ENCODE data around the gene LRTM2. TPM values are rescaled to one million over a fixed set of nuclear protein-coding genes. Genes with fewer than 3 reads are reported as not detected.

The LRTM2 gene
- total and polyA plus RNA-seq, 9 of the 15 experiments (the other 6 are each of a cell fraction or from before 2014, with no cell fraction given) = 0.09 TPM; not detected in 8

DNA sequence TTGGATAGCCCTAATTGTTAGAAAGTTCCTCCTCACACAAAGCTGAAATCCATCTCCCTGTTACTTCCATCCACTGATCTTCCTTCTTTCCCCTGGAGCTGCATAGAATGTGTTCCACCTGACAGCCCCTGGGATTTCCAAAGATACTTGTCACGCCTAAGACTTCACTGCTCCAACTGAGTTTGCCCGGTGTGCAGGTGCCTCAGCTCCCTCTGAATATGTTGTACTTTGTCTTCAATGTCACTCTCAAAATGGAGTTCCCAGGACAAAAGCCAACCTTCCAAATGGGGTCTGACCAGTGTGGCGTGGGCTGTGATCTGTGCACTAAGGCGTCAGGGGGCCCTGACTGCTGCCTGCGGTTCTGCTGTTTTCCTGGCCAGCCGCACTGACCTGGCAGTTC, 55.2 kb downstream of the LRTM2 start:
- CTCF ChIA-PET (ENCODE audit: low intra/inter-chr PET ratio) = no interaction called here

DNA sequence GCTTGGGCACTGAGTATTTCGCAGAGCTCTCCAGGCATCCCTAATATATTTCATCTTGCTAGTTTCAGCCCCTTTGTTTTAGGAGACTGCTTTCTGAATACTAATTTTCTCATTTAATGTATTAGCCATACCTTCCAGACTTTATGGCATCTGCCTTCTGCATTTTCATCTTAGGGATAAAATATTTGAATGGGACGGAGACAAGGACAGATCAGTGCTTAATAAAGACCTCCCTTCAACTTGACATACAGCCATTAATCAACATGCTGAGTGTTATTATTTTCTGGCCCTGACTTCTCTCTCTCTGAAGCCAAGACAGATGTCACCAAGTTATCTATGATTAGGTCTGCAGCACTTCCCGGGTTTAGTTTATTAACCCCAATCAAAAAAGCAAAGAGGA, 55.7 kb downstream of the LRTM2 start:
- no peaks in the 10 kb centered on the region for H3K9me1 ChIP-seq (ENCODE audit: control insufficient read depth, insufficient read depth, low read length)
- ChIA-PET POLR2A (no interaction called here), CTCF (ENCODE audit: low intra/inter-chr PET ratio) (no interaction called here)
- BruUV-seq (replicated peaks) = no TSS peak
- DNase-seq (ENCODE audit: extremely low read depth in 1 of 4, low spot score in 3 of 4) (no peak), FAIRE-seq (no peak), ATAC-seq (no peak)
- H3K27ac ChIP-seq (ENCODE audit: extremely low read depth, low read depth, low read length) = no peak overlapping the region
- H3K27me3 ChIP-seq (ENCODE audit: control insufficient read depth in 2 of 2, insufficient read depth in 2 of 2, low read length in 2 of 2) = peaks cover 2 to 28% of the 10 kb centered on the region in 2 experiments; a peak in 3 of 5 replicates
- no peaks in the 10 kb centered on the region; the same call in 1 of the 2 replicates for H4K20me1 ChIP-seq (replicated peaks; ENCODE audit: control insufficient read depth, insufficient read depth, low read length)
- no peak overlapping the region for H3K4me3 ChIP-seq
- no peaks in the 10 kb centered on the region for H3K79me2 ChIP-seq (ENCODE audit: control insufficient read depth, insufficient read depth, low read length)
- in situ Hi-C loops (cut with MboI) = no loop called here
- no peaks in the 10 kb centered on the region for H3K36me3 ChIP-seq (ENCODE audit: control insufficient read depth, insufficient read depth, low read length)
- H3K4me1 ChIP-seq (replicated peaks in 1 of 2; ENCODE audit: control insufficient read depth in 2 of 2, insufficient read depth in 2 of 2, low read length in 2 of 2) = peaks cover 5% of the 10 kb centered on the region in 2 experiments; a peak in 4 of 5 replicates
- no peak overlapping the region for H3K9ac ChIP-seq (ENCODE audit: insufficient read depth in 1 of 2, low read depth in 2 of 2, low read length in 2 of 2)
- no peak overlapping the region for H3K4me2 ChIP-seq (ENCODE audit: insufficient read depth, low read length)
- whole genome bisulfite sequencing (ENCODE audit: insufficient coverage, low coverage, missing lambda C conversion rate) = 0% methylated on average over 3 of the region's 3 CpGs
- H2AFZ ChIP-seq (ENCODE audit: low read depth, low read length) = no peak overlapping the region
- intact Hi-C loops (cut with micrococcal nuclease) = no loop called here
- no peaks in the 10 kb centered on the region for H3K9me3 ChIP-seq (replicated peaks; ENCODE audit: control insufficient read depth, insufficient read depth, low read depth, low read length)
- TF ChIP-seq HMGN3 (IDR thresholded peaks at IDR 0.05; ENCODE audit: borderline replicate concordance, extremely low read depth, insufficient read length, low read depth, low read length) = no peak
- TF ChIP-seq U2AF2 (optimal IDR thresholded peaks at IDR 0.05; ENCODE audit: low read depth, low read length) = no peak
- TF ChIP-seq KAT7 (CRISPR knock-in tag; IDR thresholded peaks at IDR 0.05; ENCODE audit: borderline replicate concordance) = no peak
- no peak for TF ChIP-seq ZNF696 (CRISPR knock-in tag; conservative IDR thresholded peaks at IDR 0.05)
- TF ChIP-seq, protein P1, sequence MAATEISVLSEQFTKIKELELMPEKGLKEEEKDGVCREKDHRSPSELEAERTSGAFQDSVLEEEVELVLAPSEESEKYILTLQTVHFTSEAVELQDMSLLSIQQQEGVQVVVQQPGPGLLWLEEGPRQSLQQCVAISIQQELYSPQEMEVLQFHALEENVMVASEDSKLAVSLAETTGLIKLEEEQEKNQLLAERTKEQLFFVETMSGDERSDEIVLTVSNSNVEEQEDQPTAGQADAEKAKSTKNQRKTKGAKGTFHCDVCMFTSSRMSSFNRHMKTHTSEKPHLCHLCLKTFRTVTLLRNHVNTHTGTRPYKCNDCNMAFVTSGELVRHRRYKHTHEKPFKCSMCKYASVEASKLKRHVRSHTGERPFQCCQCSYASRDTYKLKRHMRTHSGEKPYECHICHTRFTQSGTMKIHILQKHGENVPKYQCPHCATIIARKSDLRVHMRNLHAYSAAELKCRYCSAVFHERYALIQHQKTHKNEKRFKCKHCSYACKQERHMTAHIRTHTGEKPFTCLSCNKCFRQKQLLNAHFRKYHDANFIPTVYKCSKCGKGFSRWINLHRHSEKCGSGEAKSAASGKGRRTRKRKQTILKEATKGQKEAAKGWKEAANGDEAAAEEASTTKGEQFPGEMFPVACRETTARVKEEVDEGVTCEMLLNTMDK (IDR thresholded peaks at IDR 0.05; ENCODE audit: borderline replicate concordance, insufficient read depth, low read depth, low read length, poor library complexity, severe bottlenecking) = no peak
- TF ChIP-seq POLR2B (IDR thresholded peaks at IDR 0.05; ENCODE audit: low read depth, partially characterized antibody) = no peak
- TF ChIP-seq PML (IDR thresholded peaks at IDR 0.05; ENCODE audit: low read length) = no peak
- TF ChIP-seq L3MBTL2 (IDR thresholded peaks at IDR 0.05) = no peak
- no peak for TF ChIP-seq ZKSCAN3 (CRISPR knock-in tag; IDR thresholded peaks at IDR 0.05)
- no peak for TF ChIP-seq HSF4 (CRISPR knock-in tag; IDR thresholded peaks at IDR 0.05; ENCODE audit: borderline replicate concordance)
- TF ChIP-seq ZNF23 (CRISPR knock-in tag; IDR thresholded peaks at IDR 0.05) = no peak
- TF ChIP-seq TCF7L2 (IDR thresholded peaks at IDR 0.05; ENCODE audit: low read depth, low read length) = no peak
- TF ChIP-seq SIX5 (IDR thresholded peaks at IDR 0.05; ENCODE audit: borderline replicate concordance in 1 of 2, insufficient read depth in 1 of 2, low read depth in 1 of 2, low read length in 2 of 2) = no peak
- TF ChIP-seq MYNN (IDR thresholded peaks at IDR 0.05) = no peak
- no peak for TF ChIP-seq MYNN (CRISPR knock-in tag; IDR thresholded peaks at IDR 0.05)

More for the DNA sequence above, 55.2 kb downstream of the LRTM2 start:
- BruUV-seq (replicated peaks) = no TSS peak
- H3K9me3 ChIP-seq (replicated peaks; ENCODE audit: control insufficient read depth, insufficient read depth, low read depth, low read length) = no peaks in the 10 kb centered on the region
- no peaks in the 10 kb centered on the region for H3K36me3 ChIP-seq (ENCODE audit: control insufficient read depth, insufficient read depth, low read length)
- H3K9me1 ChIP-seq (ENCODE audit: control insufficient read depth, insufficient read depth, low read length) = no peaks in the 10 kb centered on the region
- H3K4me1 ChIP-seq (replicated peaks in 1 of 2; ENCODE audit: control insufficient read depth in 2 of 2, insufficient read depth in 2 of 2, low read length in 2 of 2) = peaks cover 3 to 5% of the 10 kb centered on the region in 2 experiments; a peak in 4 of 5 replicates
- no peak for FAIRE-seq
- H4K20me1 ChIP-seq (replicated peaks; ENCODE audit: control insufficient read depth, insufficient read depth, low read length) = no peaks in the 10 kb centered on the region; the same call in 1 of the 2 replicates
- no peak for ATAC-seq
- H3K4me3 ChIP-seq = no peak overlapping the region
- 3% methylated on average over 6 of the region's 6 CpGs for WGBS (ENCODE audit: insufficient coverage, low coverage, missing lambda C conversion rate)
- no peak overlapping the region for H3K27ac ChIP-seq (ENCODE audit: extremely low read depth, low read depth, low read length)
- intact Hi-C loops (cut with micrococcal nuclease) (no loop called here), in situ Hi-C loops (cut with MboI) (no loop called here)
- peaks cover 2 to 32% of the 10 kb centered on the region in 2 experiments; a peak in 3 of 5 replicates for H3K27me3 ChIP-seq (ENCODE audit: control insufficient read depth in 2 of 2, insufficient read depth in 2 of 2, low read length in 2 of 2)
- H3K4me2 ChIP-seq (ENCODE audit: insufficient read depth, low read length) = no peak overlapping the region
- no peak overlapping the region for H3K9ac ChIP-seq (ENCODE audit: insufficient read depth in 1 of 2, low read depth in 2 of 2, low read length in 2 of 2)
- DNase-seq (ENCODE audit: extremely low read depth in 1 of 4, low spot score in 3 of 4) = no peak
- H2AFZ ChIP-seq (ENCODE audit: low read depth, low read length) = no peak overlapping the region
- POLR2A ChIA-PET = interaction anchor here (1.4 kb wide), 1 partner anchor 12 kb away, joined by 4 read pairs; no protein-coding TSS in a partner anchor
- H3K79me2 ChIP-seq (ENCODE audit: control insufficient read depth, insufficient read depth, low read length) = no peaks in the 10 kb centered on the region
- no peak for TF ChIP-seq HLTF (IDR thresholded peaks at IDR 0.05)

Measured in K562 (cell line).